ENCODE measurements around the gene SCGN.

SCGN gene

GRCh38 chr6:25695671-25696070 lies 43.7 kb downstream of the SCGN start:
- no peak for TF ChIP-seq REST (IDR thresholded peaks at IDR 0.05; ENCODE audit: insufficient read depth in 1 of 2, low read depth in 2 of 2, low read length in 2 of 2)
- TF ChIP-seq SIN3A (IDR thresholded peaks at IDR 0.05; ENCODE audit: borderline replicate concordance, insufficient read depth, low read length), result no peak
- TF ChIP-seq TAF1 (IDR thresholded peaks at IDR 0.05; ENCODE audit: borderline replicate concordance, insufficient read depth, low read length), result no peak
- no peak for TF ChIP-seq FOXP2 (optimal IDR thresholded peaks at IDR 0.05; ENCODE audit: borderline replicate concordance, extremely low read depth, extremely low read length, insufficient read depth)
- no peak for TF ChIP-seq POLR2AphosphoS5 (IDR thresholded peaks at IDR 0.05; ENCODE audit: low read depth, low read length)

DNA sequence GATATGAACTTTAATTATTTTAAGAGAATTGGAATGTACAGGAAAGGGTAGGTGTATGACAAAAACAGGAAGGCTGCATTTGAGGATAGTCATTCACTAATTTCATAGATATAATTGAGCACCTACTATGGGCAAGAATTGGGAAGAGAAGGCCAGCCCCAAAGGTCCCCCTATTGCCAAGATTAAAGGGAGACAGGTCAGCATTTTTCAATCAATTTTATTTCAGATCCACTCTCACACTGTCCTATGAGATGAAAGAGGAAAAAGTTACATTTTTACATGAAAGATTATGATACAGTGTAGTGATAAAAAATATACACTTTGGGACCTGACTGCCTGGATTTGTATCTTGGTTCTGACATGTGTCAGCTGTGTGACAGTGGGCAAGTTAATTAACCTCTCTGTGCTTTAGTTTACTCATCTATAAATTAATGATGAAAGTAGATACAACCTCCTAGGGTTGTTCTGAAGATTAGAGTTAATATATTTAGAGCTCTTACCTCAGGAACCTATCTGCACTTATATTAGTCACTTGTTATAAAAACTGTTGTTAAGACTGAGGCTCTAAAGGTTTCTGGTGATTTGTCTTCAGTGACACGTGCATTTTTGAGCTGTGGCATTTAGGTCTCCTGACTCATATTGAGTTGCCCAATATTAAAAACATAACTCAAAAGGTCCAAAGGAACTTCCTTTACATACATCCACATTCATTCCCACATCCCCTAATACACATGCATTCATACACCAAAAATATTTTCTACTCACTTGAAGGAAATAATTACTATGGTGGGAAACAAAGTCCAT lies 45.7 kb downstream of the SCGN start:
- TF ChIP-seq POLR2AphosphoS5 (IDR thresholded peaks at IDR 0.05; ENCODE audit: low read depth, low read length) (no peak), TAF1 (IDR thresholded peaks at IDR 0.05; ENCODE audit: borderline replicate concordance, insufficient read depth, low read length) (no peak), SIN3A (IDR thresholded peaks at IDR 0.05; ENCODE audit: borderline replicate concordance, insufficient read depth, low read length) (no peak), FOXP2 (optimal IDR thresholded peaks at IDR 0.05; ENCODE audit: borderline replicate concordance, extremely low read depth, extremely low read length, insufficient read depth) (no peak), REST (IDR thresholded peaks at IDR 0.05; ENCODE audit: insufficient read depth in 1 of 2, low read depth in 2 of 2, low read length in 2 of 2) (no peak)

DNA sequence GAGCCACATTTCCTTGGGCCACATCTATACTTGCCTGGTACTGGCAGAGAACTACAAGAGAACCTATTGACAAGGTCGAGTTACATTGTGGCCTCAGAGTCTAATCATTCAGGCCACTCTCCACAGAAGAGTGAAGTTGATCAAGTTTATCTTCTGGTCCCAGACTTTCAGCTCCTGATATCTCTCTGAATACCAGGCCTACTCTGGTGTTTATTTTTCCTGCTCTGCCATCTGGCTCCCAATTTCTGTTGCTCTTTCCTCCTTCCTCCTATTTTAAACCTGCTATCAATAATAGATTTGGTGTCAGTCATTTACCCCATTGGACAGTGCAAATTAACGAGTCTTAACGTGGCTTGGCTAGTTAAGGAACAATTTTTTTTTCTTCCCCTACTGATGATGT lies 46.6 kb downstream of the SCGN start:
- TF ChIP-seq FOXP2 (optimal IDR thresholded peaks at IDR 0.05; ENCODE audit: borderline replicate concordance, extremely low read depth, extremely low read length, insufficient read depth), result no peak
- no peak for TF ChIP-seq SIN3A (IDR thresholded peaks at IDR 0.05; ENCODE audit: borderline replicate concordance, insufficient read depth, low read length)
- TF ChIP-seq REST (IDR thresholded peaks at IDR 0.05; ENCODE audit: insufficient read depth in 1 of 2, low read depth in 2 of 2, low read length in 2 of 2), result no peak

GRCh38 chr6:25699649-25700048 lies 47.6 kb downstream of the SCGN start:
- TF ChIP-seq POLR2AphosphoS5 (IDR thresholded peaks at IDR 0.05; ENCODE audit: low read depth, low read length), result no peak
- TF ChIP-seq TAF1 (IDR thresholded peaks at IDR 0.05; ENCODE audit: borderline replicate concordance, insufficient read depth, low read length), result no peak
- no peak for TF ChIP-seq REST (IDR thresholded peaks at IDR 0.05; ENCODE audit: insufficient read depth in 1 of 2, low read depth in 2 of 2, low read length in 2 of 2)
- no peak for TF ChIP-seq SIN3A (IDR thresholded peaks at IDR 0.05; ENCODE audit: borderline replicate concordance, insufficient read depth, low read length)
- TF ChIP-seq FOXP2 (optimal IDR thresholded peaks at IDR 0.05; ENCODE audit: borderline replicate concordance, extremely low read depth, extremely low read length, insufficient read depth), result no peak

All from PFSK-1 (cell line).